Kidney glomerular epithelial cell (primary cell): ENCODE data around the gene CAVIN1.
"Not testable (repeated sequence)": the region's sequence is repeated elsewhere in the genome, so short reads cannot be mapped to it uniquely, and the experiment has no call there.

ENCODE experiments used
- DNase-seq: peaks from one replicate; lab custom pipeline; 2025; lab: John Stamatoyannopoulos, UW

Gene CAVIN1

DNA sequence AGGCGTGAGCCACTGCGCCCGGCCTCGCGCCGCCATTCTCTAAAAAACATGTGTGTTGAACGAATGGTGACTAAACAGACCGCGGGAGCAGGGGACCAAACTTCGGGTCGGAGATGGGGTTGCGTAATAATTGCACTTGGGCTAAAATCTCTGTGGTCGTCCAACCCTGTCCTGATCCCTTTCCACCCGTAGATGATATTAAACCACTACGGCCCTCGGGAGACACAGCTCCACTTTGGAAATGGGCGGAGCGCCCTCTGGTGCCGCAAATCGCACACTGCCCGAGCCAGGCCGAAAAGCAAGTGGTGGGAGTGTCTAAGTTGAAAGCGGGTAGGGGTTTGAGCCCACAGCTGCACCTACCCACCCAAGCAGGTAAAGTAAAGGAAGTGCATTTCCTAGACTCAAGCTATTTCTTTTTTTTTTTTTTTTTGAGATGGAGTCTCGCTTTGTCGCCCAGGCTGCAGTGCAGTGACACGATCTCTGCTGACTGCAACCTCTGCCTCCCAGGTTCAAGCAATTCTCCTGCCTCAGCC, 17.0 kb downstream of the CAVIN1 start:
- no peak for DNase-seq

DNA sequence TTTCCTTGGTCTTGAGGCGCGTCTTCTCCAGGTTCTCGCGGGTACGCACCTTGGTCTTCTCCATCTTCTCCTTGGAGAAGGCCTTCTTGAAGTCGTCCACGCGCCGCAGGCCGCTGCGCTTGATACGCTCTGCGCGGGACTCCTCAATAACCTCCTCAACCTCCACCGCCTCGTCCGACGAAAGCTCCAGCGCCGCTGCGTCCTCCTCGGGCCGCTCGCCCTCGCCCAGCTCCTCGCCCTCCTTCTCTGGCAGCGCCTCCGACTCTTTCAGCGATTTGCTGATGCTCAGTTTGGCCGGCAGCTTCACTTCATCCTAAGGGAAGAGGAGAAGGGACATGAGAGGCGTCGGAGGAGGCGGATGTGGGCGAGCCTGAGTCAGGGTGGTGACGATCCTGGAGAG, 18.0 kb downstream of the CAVIN1 start:
- no peak for DNase-seq

DNA sequence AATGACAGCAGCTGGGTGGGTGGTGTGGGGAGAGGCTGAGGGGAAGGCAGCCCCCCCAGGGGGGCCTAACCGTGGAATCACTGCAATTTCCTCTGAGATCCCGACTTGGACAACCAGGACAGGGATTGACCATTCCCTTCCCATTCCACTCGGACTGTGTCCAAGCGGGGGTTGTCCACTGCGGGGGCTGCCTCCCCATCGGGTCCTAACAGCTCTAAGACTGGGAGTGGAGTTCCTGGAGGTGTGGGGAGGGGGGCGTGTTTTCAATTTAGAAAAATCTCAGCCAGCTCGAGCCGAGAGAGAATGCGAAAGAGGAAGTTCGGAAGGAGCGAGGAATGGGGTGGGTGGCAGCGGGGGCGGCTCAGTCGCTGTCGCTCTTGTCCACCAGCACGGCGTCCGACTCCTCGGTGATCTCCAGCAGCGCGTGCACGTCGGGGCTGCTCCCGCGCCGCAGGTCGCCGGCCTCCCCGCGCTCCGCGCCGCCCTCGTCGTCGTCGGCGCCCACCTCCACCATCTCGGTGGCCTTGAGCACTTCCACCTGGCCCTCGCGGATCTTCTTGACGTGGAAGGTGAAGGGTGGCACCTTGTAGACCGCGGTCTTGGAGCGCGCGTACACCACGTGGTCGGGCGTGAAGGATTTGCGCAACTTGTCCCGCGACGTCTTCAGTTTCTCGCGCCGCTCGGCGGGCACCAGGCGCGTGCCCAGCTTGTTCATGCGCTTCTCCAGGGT, 18.6 kb downstream of the CAVIN1 start:
- DNase-seq: no peak

DNA sequence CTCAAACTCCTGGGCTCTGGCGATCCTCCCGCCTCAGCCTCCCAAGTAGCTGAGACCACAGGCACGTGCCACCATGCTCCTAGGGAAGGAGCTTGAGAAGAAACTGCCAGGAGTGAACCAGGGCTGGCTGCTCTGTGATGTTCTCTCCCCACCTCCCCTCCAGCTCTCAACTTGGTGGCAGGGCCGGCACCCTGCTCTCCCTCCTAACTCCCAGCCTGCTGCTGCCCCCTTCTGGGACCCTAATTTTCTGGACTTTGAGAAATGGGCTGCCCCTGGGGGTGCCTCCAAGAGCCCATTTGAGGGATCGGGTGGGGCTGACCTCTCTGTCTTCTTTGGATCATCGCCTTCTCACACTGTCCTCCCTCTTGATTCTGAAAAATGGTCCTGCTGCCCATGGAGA, 19.9 kb downstream of the CAVIN1 start:
- DNase-seq: no peak

DNA sequence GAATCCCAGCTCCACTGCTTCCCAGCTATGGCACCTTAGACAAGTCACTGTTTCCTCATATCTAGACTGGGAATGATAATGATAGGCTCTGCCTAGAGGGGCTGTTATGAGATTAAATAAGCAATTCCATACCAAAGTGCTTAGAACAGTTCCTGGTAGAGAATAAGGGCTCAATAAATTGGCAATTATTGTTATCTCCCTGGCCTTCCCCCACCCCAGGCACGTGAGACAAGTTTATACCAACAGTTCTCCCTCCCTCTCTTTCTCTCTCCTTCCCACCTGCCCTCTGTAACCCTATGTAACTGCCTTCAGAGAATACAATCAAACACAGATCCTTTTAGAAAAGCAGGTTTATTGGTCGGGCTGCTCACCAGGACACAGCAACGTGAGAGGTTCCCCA, 20.9 kb downstream of the CAVIN1 start:
- DNase-seq: no peak

DNA sequence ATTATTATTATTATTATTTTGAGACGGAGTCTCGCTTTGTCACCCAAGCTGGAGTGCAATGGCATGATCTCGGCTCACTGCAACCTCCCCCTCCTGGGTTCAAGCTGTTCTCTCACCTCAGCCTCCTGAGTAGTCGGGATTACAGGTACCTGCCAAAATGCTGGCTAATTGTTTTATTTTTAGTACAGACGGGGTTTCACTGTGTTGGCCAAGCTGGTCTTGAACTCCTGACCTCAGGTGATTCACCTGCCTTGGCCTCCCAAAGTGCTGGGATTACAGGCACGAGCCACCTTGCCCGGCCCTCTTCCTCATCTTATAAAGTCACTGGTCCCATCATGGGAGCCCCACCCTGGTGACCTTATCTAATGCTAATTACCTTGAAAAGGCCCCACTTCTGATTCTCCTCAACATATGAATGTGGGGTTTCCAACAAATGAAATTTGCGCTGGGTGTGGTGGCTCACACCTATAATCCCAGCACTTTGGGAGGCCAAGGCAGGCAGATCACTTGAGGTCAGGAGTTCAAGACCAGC, 22.1 kb downstream of the CAVIN1 start:
- DNase-seq: not testable (repeated sequence)

DNA sequence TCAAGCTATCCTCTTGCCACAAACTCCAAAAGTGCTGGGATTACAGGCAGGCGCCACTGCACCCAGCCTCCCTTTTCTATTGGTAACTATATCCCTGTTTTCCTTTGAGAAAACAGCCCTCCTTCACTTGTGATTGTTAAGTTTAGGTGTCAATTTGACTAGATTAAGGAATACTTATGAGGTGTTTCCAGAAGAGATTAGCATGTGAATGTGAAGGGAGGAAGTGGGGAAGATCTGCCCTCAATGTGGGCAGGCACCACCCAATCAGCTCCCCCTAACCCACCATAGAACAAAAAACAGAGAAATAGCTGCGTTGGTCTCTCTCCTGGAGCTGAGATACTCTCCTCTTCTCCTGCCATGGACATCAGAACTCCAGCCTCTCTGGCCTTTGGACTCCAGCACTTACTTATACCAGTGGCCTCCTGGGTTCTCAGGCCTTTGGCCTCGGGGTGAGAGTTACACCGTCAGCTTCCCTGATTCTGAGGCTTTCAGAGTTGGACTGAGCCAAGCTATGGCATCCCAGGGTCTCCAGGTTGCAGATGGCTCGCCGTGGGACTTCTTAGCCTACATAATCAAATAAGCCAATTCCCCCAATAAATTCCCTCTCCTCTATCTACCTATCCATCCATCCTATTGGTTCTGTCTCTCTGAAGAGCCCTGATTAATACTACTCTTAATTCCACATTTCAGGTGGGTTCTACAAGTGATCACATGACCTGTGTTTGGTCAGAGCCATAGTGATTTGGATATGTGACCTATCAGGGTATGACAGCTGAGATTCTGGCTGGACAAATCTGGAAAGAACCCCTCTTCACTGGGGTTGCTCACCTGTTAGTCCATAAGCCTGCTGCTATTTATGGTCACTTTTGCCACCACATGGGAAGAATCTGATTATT, 22.9 kb downstream of the CAVIN1 start:
- DNase-seq: no peak

DNA sequence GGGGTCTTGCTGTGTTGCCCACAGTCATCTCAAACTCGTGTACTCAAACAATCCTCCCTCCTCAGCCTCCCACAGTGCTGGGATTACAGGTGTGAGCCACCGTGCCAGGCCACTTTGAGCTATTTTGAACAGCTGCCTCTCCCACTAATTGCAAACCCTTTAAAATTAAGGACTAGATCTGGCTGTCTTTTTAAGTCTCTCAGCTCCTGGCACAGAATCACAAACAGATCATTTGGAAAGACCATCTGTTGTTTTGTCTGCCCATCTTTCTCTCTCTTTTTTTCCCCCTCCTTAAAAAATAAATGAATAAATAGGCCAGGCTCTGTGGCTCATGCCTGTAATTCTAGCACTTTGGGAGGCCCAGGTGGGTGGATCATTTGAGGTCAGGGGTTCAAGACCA, 23.9 kb downstream of the CAVIN1 start:
- DNase-seq: no peak

DNA sequence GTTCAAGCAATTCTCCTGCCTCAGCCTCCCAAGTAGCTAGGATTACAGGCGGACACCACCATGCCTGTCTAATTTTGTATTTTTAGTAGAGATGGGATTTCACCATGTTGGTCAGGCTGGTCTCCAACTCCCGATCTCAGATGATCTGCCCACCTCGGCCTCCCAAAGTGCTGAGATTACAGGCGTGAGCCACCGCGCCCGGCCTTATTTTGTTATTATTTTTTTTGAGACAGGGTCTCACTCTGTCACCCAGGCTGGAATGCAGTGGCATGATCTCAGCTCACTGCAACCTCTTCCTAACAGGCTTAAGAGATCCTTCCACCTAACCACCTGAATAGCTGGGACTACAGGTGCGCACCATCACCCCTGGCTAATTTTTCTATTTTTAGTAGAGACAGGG, 27.5 kb downstream of the CAVIN1 start:
- not testable (repeated sequence) for DNase-seq

DNA sequence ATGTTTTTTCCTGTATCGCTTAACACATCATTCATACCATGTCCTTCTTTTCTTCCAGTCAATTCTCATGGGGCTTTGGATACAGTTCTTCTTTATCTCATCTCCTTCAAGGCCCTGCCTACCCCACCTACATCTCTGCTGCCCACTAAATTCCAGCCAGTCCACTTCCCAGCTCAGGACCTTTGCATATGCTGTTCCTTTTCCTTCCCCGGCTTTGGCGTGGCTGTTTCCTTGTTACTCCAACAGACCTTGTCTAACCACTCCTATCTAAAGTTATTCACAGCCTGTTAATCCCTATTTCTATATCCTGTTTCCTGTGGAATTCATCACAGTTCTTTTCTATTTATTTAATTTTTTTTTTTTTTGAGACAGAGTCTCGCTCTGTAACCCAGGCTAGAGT, 28.2 kb downstream of the CAVIN1 start:
- no peak for DNase-seq

DNA sequence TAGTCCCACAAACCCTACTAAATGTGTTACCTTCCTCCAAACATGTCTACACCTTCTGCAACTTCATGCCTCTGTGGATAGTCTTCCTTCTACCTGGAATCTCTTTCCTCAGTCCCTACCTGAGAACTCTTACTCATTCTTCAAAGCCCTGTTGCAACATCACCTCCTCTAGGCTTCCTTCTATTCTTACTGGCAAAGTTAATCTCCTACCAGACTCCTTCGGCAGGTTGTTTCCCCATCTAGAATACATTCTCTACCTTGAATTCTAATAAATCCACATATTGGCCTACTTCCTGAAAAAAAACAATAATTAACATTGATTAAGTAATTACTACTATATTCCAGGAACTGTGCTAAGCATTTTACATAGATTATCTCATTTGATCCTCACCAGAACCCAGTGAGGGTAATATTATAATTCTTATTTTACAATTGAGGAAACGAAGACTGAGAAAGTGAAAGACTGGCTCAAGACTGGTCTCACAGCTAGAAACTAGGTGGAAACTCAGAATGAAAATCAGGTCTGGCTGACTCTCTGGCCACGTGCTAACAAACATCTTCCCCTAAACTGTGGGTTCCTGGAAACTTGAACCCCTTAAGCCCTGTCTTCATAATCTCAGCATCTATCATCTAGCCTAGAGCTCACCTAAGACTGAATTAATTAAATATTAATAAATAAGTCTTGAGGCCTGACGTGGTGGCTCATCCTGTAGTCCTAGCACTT, 30.2 kb downstream of the CAVIN1 start:
- DNase-seq: no peak

DNA sequence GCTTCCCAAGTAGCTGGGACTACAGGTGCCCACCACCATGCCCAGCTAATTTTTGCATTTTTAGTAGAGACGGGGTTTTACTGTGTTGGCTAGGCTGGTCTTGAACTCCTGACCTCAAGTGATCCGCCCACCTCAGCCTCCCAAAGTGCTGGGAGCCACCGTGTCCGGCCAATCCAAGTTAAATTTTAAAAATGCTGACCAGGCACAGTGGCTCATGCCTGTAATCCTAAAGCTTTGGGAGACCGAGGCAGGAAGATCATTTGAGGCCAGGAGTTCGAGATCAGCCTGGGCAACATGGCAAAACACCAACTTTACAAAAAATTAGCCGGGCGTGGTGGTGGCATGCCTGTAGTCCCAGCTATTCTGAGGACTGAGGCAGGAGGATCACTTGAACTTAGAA, 31.6 kb downstream of the CAVIN1 start:
- DNase-seq: not testable (repeated sequence)

DNA sequence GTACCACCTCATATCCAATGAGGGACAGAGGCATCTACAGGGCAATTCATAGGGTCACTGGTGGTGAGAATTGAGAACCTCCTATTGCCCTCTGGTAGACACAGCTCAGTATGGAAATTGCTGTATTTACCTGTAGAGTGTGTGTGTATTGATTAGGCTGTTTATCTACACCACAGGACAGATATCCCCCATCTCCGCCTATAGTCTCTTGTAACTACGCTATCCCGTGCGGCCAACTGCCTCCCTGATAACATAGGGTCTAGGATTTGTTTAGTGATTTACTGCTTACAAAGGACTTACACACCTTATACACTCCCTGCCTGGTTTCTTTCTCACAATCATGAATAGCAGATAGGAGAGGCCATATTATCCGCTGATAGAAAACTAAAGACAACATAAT, 33.2 kb downstream of the CAVIN1 start:
- no peak for DNase-seq

DNA sequence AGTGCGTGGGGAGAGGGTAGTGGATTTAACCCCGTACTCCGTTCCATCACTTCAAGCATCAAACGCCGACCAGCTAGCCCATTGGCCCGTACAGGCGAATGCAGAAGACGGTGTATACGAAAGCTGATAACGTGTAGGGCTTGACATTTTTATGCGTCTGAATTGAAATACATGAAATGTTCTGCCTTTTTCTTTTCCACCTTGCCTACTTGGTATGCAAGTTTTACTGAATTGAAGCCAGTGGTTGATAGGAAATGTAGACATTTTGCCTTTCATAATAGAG, 34.0 kb downstream of the CAVIN1 start:
- DNase-seq: no peak

DNA sequence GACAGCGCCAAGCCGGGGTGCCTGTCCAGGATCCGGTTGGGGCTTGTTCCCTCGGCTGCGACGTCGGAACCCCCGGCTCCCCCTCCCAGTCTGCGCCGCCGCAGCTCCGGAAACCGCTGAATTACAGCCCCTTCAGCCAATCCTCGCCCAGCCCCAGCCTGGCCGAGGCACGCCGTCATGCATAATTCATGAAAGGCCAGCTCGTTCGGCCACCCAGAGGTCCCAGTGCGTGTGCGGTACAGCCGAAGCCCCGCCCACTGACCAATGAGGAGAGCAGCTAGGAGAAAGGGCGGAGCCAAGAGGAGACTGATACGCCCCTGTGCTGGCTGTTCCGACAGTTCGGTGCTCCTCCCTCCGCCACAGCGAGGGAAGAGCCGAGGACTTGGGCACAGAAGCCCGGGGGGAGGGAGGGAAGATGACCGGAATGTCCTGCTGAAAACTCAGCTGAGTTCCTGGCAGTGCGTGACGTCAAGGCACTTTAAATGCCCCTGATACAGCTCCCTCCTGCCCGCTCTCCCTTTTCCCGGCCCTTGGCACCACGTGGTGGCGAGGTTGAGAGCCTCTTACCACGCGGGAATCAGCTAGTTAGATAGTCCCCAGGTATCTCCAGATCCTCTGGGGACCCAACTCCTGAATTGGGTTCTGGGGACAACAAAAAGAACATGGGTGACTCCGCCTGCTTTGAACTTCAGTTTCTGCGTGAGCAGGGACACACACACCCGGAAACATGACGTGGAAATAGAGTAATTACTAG, 34.5 kb downstream of the CAVIN1 start, which contains the start of gene STAT3:
Gene STAT3 (minus strand): TSS at position 62 of the 754 bp plus-strand sequence. CDS start 39,926 bp downstream, outside the sequence.
- DNase-seq: peak; percentile 100

DNA sequence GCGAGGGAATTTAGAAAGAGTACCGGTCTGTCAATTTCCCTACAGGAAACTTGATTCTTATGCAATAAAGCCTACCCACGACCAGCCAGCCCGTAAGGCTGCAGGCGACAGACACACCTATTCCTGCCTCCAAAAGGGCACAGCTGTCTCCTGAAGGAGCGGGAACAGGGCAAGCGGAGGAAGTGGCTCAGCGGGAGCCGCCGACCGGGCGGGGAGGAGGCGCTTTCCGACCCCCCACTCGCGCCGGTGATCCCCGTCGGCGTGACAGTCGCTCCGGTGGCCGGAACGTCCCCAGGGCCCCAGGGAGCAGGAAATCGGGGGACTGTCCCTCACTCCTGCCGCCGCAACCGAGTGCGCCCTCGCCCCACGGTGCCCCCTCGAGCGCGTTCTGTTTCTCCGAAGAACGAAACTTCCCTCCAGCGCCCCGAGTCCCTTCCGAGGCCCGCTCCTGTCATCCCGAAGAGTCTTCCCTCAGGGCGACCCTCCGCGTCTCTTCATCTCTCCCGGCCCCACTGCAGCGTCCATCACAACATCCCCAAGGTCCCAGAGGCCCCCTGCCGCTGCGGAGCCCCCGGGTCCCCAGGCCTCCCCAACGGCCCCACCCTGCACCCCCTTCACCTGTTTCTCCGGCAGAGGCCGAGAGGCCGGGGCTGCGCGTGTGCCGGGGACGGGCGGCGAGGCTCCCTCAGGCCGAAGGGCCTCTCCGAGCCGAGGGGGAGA, 35.2 kb downstream of the CAVIN1 start:
- no peak for DNase-seq

DNA sequence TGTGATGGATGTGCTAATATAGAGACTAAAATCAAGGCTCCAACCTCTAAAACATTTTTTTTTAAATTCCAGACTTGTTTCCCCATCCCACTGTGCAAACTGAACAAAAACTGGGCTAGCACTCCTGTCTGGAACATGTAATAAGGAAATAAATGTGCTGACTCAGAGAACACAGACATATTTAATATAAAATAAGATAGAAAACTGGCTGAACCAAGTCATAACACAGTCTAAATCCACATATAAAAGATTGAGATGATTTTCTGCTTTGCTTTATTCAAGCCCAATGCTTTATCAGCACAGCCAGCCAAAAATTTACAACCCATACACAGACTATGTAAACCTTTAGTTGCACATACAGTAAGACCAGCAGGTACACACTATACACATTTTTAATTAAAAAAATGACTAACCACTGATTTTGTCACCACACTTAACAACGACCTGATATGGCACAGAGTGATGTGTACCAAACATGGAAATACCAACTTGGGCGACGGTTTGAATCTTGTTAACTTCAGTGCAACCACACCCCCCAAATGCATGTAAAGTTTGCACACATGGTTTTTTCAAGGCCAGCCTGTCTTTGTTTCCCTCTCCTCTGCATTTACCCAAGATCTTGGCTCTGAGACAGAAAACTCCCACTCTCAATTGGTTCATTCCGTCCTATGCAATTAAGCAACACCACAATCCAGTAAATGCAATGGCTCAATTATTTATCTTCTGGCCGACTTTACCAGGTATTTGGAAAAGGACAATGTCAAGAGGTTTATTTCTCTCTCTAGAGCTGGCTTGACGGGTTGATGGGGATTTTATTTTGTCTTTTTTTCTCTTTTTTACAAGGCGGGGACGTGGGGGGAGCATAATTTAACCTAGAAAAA, 36.0 kb downstream of the CAVIN1 start:
- peak; percentile 62 for DNase-seq

DNA sequence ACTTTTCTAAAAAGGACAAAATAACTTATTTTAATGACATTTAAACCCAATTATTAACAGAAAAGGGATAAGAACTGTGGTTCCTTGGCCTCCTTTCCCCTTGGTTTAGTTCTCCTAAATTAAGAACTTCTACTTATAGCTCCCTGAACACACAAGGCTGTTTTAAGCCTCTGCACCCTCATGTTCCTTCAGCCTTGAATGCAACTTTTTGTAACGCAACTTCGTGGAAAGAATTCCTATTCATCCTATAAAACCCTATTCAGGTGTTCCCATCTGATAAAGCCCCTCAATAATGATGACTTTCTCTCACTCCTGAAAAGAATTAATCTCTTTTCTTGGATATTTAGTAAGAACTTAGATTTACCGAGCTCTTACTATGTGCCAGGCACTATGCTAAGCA, 41.2 kb downstream of the CAVIN1 start:
- DNase-seq: no peak

DNA sequence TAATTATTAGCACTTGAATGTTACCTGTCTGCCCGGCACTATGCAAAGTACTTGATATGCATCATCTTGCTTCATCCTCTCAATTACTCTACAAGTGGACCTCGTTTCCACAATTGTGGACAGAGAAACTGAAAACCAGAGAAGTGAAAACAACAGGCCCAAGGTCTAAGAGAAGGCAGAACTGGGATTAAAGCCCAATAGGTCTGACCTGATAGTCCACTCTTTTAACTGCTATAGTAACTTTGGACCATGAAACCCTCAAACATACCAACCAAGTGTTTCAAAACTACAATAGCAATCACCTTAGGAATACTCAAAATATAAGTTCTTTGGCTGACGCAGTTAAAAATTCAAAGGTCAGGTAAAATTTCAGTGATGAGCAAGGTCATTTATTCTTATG, 42.1 kb downstream of the CAVIN1 start:
- DNase-seq: no peak
